Heart left ventricle (tissue), 13 donors: ENCODE results near the gene OLFM1.

Source experiments
- POLR2A ChIP-seq, 2 donors: fragments of 450-650 bp; IDR thresholded peaks; one replicate each; pipeline ENCODE4 v1.6.1; 2017; ENCODE audit warnings: antibody characterized with exemption in 2 of 2, mild to moderate bottlenecking in 2 of 2, moderate library complexity in 2 of 2
- TF ChIP-seq, protein P1 (sequence below), 12 donors: fragments of 200-600 bp; sonication (generic) in 4 of 12; IDR thresholded peaks; one replicate each; pipeline versions ENCODE4 v1.5.0 to v1.8.0; 2018 to 2022; ENCODE audit warnings: antibody characterized with exemption in 12 of 12, mild to moderate bottlenecking in 5 of 12
- donor health status: ischemic (EF 13 %, LVEDD 7.1; RV severe dilation, severe dysfunction).
- donor health status: DM: no; HTN: yes; CAD: no.
- donor health status: DM: no; HTN: no; CAD: no.
- donor health status: ischemic (EF 25% LVEDD 6.9; RV normal size, moderate dysfunction).
- donor health status: ischemic (EF 25% LVEDD 5.7; RV mildly dilated, moderate dysfunction).
- donor health status: ischemic (EF 35%, LVEDD 5.7; RV mildly dilated, moderate dysfunction).
- donor health status: nonischemic (EF 11% LVEDD 7.7; RV severe dilation, severe dysfunction).
- donor health status: DM: yes; HTN: yes; CAD: no.
- donor health status: PGD.
- donor health status: ischemic (EF 29% LVEDD 5.4; RV normal size, mild dysfunction).
- donor health status: nonischemic (EF 23%, LVEDD 6.1; RV moderate dilation, normal function).

DNA sequence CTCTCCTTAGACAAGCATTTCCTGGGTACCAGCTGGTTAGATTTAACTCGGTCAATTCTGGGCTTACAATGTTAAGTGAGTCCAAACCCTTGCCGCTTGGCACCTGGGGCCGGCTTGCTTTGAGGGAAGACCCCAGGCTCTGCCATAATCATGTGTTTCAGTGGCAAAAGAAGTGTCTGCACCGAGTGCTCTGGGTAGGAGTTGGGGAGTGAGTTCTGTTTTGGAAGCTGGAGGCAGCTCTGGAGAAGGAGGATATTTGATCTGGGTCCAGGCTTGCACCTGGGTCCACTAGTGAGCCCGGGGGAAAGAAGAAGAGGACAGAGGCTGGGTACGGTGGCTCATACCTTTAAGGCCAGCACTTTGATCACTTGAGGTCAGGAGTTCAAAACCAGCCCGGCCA, 8.4 kb upstream of the OLFM1 start:
- TF ChIP-seq, protein P1, sequence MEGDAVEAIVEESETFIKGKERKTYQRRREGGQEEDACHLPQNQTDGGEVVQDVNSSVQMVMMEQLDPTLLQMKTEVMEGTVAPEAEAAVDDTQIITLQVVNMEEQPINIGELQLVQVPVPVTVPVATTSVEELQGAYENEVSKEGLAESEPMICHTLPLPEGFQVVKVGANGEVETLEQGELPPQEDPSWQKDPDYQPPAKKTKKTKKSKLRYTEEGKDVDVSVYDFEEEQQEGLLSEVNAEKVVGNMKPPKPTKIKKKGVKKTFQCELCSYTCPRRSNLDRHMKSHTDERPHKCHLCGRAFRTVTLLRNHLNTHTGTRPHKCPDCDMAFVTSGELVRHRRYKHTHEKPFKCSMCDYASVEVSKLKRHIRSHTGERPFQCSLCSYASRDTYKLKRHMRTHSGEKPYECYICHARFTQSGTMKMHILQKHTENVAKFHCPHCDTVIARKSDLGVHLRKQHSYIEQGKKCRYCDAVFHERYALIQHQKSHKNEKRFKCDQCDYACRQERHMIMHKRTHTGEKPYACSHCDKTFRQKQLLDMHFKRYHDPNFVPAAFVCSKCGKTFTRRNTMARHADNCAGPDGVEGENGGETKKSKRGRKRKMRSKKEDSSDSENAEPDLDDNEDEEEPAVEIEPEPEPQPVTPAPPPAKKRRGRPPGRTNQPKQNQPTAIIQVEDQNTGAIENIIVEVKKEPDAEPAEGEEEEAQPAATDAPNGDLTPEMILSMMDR (IDR thresholded peaks at IDR 0.05): no peak
- no peak for TF ChIP-seq POLR2A (IDR thresholded peaks at IDR 0.05)
